Heart left ventricle (tissue), 16 donors: ENCODE data around the gene GLYR1. TPM values are rescaled to one million over a fixed set of nuclear protein-coding genes. Genes with fewer than 3 reads are reported as not detected.
"Not testable (repeated sequence)": the region's sequence is repeated elsewhere in the genome, so short reads cannot be mapped to it uniquely, and the experiment has no call there.

ENCODE experiments used
- ATAC-seq, 4 donors: fragments of 200-7000 bp; cut with Tn5 transposase; one replicate each; pipeline ENCODE4 v1.9.1; 2020 to 2022; ENCODE audit warnings: moderate library complexity in 4 of 4, mild to moderate bottlenecking in 3 of 4, moderate number of reproducible peaks in 1 of 4
- DNase-seq, 5 donors: peaks; one replicate each; pipeline ENCODE4 v3.0.0-alpha.2; 2020
- H3K27ac ChIP-seq, 12 donors: fragments of 200-600 bp; sonication (generic) in 4 of 12; one replicate each; pipeline versions ENCODE4 v1.5.0 to v1.8.0; 2016 to 2022; ENCODE audit warnings: mild to moderate bottlenecking in 2 of 12
- H3K27me3 ChIP-seq, 9 donors: fragments of 200-600 bp; sonication (generic) in 2 of 9; one replicate each; pipeline versions ENCODE4 v1.5.1 to v1.8.0; 2016 to 2022; ENCODE audit warnings: mild to moderate bottlenecking in 3 of 9
- H3K36me3 ChIP-seq, 9 donors: fragments of 200-600 bp; sonication (generic) in 2 of 9; one replicate each; pipeline versions ENCODE4 v1.5.0 to v1.8.0; 2018 to 2022; ENCODE audit warnings: mild to moderate bottlenecking in 2 of 9
- H3K4me1 ChIP-seq, 12 donors: fragments of 200-600 bp; sonication (generic) in 4 of 12; one replicate each; pipeline versions ENCODE4 v1.5.0 to v1.8.0; 2016 to 2022; ENCODE audit warnings: mild to moderate bottlenecking in 3 of 12
- H3K4me3 ChIP-seq, 12 donors: fragments of 200-600 bp; sonication (generic) in 4 of 12; one replicate each; pipeline versions ENCODE4 v1.5.0 to v1.8.0; 2017 to 2022; ENCODE audit warnings: mild to moderate bottlenecking in 9 of 12, moderate library complexity in 4 of 12
- H3K9me3 ChIP-seq, 12 donors: fragments of 200-600 bp; sonication (generic) in 4 of 12; one replicate each; pipeline versions ENCODE4 v1.5.0 to v1.8.0; 2016 to 2022; ENCODE audit warnings: mild to moderate bottlenecking in 1 of 12
- POLR2A ChIP-seq, 2 donors: fragments of 450-650 bp; IDR thresholded peaks; one replicate each; pipeline ENCODE4 v1.6.1; 2017; ENCODE audit warnings: antibody characterized with exemption in 2 of 2, mild to moderate bottlenecking in 2 of 2, moderate library complexity in 2 of 2
- WGBS, 4 donors: extraction: QIAGEN DNeasy Blood & Tissue Kit in 2 of 4; methylation state at CpG; one replicate each; pipeline versions ENCODE4 v1.1.5 to v1.1.7; 2013 to 2018; 5-methylcytosine and 5-hydroxymethylcytosine counted together
- intact Hi-C, 10 donors: fragments of 100-400 bp; cut with DNase I; formaldehyde crosslinking; loops; one replicate each; pipeline versions ENCODE4 v1.11.1 to v1.14.2; 2022
- long read RNA-seq, 3 donors: library from polyadenylated mRNA; unstranded; transcript quantifications; one replicate each; pipeline ENCODE4 v2.0.0, GENCODE V29; 2020 to 2021
- polyA plus RNA-seq, 2 donors: library from polyadenylated mRNA; stranded (reverse); fragments of 200-250 nt; gene quantifications; one replicate each; pipeline ENCODE4 v1.2.3, GENCODE V29; 2013
- total RNA-seq, 9 donors: library from RNA; depleted of rRNA in 2 of 9; stranded (reverse); fragments of >200 nt in 2 of 9; fragmentation: NEBNext Ultra II Directional in 3 of 9; extraction: Animal tissue kit (Norgen Biotek cat#: 25700) in 3 of 9; gene quantifications; one replicate each; pipeline versions ENCODE4 v1.1.0 to v1.2.4, GENCODE V29; 2016 to 2023
- TF ChIP-seq, protein P1 (sequence below), 12 donors: fragments of 200-600 bp; sonication (generic) in 4 of 12; IDR thresholded peaks; one replicate each; pipeline versions ENCODE4 v1.5.0 to v1.8.0; 2018 to 2022; ENCODE audit warnings: antibody characterized with exemption in 12 of 12, mild to moderate bottlenecking in 5 of 12
- donor health status: ischemic (EF 13 %, LVEDD 7.1; RV severe dilation, severe dysfunction).
- donor health status: healthy with polysubstance abuse.
- donor health status: DM: no; HTN: yes; CAD: no.
- donor health status: DM: no; HTN: no; CAD: no.
- donor health status: ischemic (EF 25% LVEDD 6.9; RV normal size, moderate dysfunction).
- donor health status: ischemic (EF 25% LVEDD 5.7; RV mildly dilated, moderate dysfunction).
- donor health status: healthy.
- donor health status: DM: yes; HTN: yes; CAD: no.
- donor health status: ischemic (EF 35%, LVEDD 5.7; RV mildly dilated, moderate dysfunction).
- donor health status: nonischemic (EF 11% LVEDD 7.7; RV severe dilation, severe dysfunction).
- donor health status: DM: yes; HTN: yes; CAD: no.
- donor health status: PGD.
- donor health status: ischemic (EF 29% LVEDD 5.4; RV normal size, mild dysfunction).
- donor health status: nonischemic (EF 23%, LVEDD 6.1; RV moderate dilation, normal function).

GLYR1 gene
- total RNA-seq, result 10 to 100 TPM; 54.3 to 96.6 (median 75.8) TPM
- polyA plus RNA-seq, result 10 to 100 TPM; 51.3 to 67.2 TPM
- long read RNA-seq, donor 1, transcript GLYR1-201 (16 exons, 3,772 nt), result major isoform, 14 of 73 reads
- long read RNA-seq, donor 1, partial matches to known transcripts, result 11 of 73 reads
- long read RNA-seq, donor 1, other reads (novel, unspliced or antisense), result 45 of 73 reads
- long read RNA-seq, donor 2, transcript GLYR1-201 (16 exons, 3,772 nt), result major isoform, 42 of 210 reads
- long read RNA-seq, donor 2, transcript GLYR1-212 (16 exons, 1,831 nt), result minor isoform, 15 of 210 reads
- long read RNA-seq, donor 2, transcript GLYR1-202 (15 exons, 3,466 nt), result minor isoform, 6 of 210 reads
- long read RNA-seq, donor 2, partial matches to known transcripts, result 73 of 210 reads
- long read RNA-seq, donor 2, other reads (novel, unspliced or antisense), result 74 of 210 reads
- long read RNA-seq, donor 3, transcript GLYR1-201 (16 exons, 3,772 nt), result major isoform, 20 of 82 reads
- long read RNA-seq, donor 3, partial matches to known transcripts, result 6 of 82 reads
- long read RNA-seq, donor 3, other reads (novel, unspliced or antisense), result 52 of 82 reads

DNA sequence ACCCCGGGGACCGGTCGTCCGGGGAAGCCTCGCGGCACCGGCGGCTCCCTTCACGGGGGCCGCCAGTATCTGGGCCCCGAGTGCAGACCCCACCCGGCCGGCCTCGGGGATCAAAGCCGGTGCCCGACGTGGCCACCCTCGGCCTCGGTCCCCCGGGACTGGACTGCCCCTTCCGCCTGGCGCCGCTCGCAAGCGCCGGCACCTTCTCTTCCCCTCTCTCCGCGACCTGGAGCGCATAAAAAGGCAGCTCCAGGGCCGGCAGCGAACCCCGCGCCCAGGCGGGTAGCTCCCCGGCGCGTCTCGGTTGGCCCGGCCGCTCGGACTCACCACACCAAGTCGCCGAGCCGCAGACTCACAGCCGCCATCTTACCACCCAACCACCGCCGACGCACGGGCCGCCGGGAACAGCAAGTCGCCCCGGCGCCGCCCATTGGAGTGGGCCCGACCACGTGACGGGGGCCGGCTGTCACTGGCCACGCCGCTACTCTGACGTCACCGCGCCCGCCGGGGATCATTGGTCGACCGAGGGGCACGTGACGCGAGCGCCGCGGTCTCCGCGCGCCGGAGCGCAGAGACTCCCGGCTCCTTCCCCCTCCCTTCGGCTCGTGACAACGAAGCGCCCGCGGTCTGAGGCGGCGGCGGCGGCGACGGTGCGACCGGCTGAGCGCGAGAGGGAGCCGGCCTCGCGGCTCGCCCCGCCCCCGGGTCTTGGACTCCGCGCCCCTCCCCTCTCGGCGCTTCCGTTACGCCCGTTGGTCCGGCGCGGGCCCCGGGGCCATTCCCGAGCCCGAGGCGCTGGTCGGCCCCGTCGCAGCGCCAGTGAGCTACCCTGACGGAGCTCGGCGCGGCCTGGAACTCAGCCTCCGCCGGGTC is at the start of gene GLYR1, which contains the start of gene UBN1:
Gene GLYR1, minus strand, starts transcription at position 388 of the 873 bp plus-strand sequence. Its CDS starts 23 bp downstream, at position 365.
Gene UBN1, plus strand, starts transcription at position 581 of the 873 bp plus-strand sequence. CDS start 5,437 bp downstream, outside the sequence.
- H3K9me3 ChIP-seq, result no peaks in the 10 kb centered on the region
- H3K4me3 ChIP-seq, result peak within 1 kb of the TSS; percentile 67 to 99 (median 90)
- peak; percentile 100 for DNase-seq
- no peaks in the 10 kb centered on the region for H3K27me3 ChIP-seq
- TF ChIP-seq, protein P1, sequence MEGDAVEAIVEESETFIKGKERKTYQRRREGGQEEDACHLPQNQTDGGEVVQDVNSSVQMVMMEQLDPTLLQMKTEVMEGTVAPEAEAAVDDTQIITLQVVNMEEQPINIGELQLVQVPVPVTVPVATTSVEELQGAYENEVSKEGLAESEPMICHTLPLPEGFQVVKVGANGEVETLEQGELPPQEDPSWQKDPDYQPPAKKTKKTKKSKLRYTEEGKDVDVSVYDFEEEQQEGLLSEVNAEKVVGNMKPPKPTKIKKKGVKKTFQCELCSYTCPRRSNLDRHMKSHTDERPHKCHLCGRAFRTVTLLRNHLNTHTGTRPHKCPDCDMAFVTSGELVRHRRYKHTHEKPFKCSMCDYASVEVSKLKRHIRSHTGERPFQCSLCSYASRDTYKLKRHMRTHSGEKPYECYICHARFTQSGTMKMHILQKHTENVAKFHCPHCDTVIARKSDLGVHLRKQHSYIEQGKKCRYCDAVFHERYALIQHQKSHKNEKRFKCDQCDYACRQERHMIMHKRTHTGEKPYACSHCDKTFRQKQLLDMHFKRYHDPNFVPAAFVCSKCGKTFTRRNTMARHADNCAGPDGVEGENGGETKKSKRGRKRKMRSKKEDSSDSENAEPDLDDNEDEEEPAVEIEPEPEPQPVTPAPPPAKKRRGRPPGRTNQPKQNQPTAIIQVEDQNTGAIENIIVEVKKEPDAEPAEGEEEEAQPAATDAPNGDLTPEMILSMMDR (IDR thresholded peaks at IDR 0.05), result no peak
- TF ChIP-seq POLR2A (IDR thresholded peaks at IDR 0.05), result peak; percentile 34 to 91
- H3K27ac ChIP-seq, result peak within 1 kb of the TSS; percentile 88 to 99 (median 96)
- intact Hi-C loops, result loop anchor here in 7 of 10 donors (2.0 to 5.0 kb wide), 8 partner anchors 16 to 112 kb away; partner anchors contain the start of genes ROGDI (in 3 of the 7), ANKS3 (in 1 of the 7), DNAAF8 (in 1 of the 7) and SEC14L5 (in 1 of the 7)
- peak; percentile 96 to 98 (median 97) for ATAC-seq
- H3K36me3 ChIP-seq, result peaks cover 0 to 37% (median 34%) of the 10 kb centered on the region in 9 donors
- peaks cover 0 to 66% (median 47%) of the 10 kb centered on the region in 12 donors for H3K4me1 ChIP-seq
- 0 to 1% (median 0%) methylated on average over 38 to 126 of the region's 126 CpGs for WGBS, 4 donors

DNA sequence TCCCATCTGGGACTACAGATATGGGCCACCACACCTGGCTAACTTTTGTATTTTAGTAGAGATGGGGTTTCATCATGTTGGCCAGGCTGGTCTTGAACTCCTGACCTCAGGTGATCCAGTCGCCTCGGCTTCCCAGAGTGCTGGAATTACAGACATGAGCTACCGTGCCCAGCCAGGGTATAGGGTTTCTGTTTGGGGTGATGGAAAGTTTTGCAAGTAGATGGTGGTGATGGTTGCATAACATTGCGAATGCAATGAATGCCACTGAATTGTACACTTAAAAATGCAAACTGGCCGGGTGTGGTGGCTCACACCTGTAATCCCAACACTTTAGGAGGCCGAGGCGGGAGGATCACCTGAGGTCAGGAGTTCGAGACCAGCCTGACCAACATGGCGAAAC is 49.7 kb upstream of the GLYR1 start:
- H3K36me3 ChIP-seq, H3K27me3 ChIP-seq, ATAC-seq, H3K4me3 ChIP-seq, intact Hi-C loops, DNase-seq, H3K27ac ChIP-seq, H3K9me3 ChIP-seq: not testable (repeated sequence)
- 88 to 95% (median 93%) methylated on average over 9 of the region's 9 CpGs for WGBS, 4 donors
- H3K4me1 ChIP-seq, result peaks cover 0 to 19% (median 12%) of the 10 kb centered on the region in 12 donors

DNA sequence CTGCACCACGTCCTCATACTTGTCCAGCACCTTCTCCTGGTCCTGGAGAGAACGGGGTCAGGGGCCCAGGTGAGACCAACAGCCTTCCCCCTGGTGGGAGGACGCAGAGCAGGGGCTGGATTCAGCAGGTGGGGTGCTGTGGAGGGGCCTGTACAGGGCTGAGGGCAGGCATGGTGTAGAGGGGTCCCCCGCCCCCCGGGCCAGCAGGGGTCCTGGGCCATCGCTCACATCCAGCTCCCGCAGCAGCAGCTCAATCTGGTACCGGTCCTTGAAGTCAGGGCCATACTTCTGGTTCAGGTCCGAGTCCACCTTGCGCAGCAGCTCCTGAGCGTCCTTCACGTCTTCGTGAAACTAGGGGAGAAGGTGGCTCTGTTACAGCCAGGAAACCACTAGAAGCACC is 48.3 kb upstream of the GLYR1 start:
- no peak for ATAC-seq
- peaks cover 0 to 19% (median 12%) of the 10 kb centered on the region in 12 donors for H3K4me1 ChIP-seq
- intact Hi-C loops, result no loop called here

More for the DNA sequence above, 48.3 kb upstream of the GLYR1 start:
- no peak overlapping the region for H3K27ac ChIP-seq
- H3K9me3 ChIP-seq, result peaks cover 0 to 6% (median 0%) of the 10 kb centered on the region in 12 donors
- TF ChIP-seq, protein P1 (IDR thresholded peaks at IDR 0.05), result no peak
- TF ChIP-seq POLR2A (IDR thresholded peaks at IDR 0.05), result no peak
- peaks cover 0 to 6% (median 0%) of the 10 kb centered on the region in 9 donors for H3K36me3 ChIP-seq
- WGBS, 4 donors, result 81 to 93% (median 90%) methylated on average over 3 to 13 of the region's 13 CpGs
- no peak for DNase-seq
- no peaks in the 10 kb centered on the region for H3K27me3 ChIP-seq
- H3K4me3 ChIP-seq, result no peak overlapping the region
